HG03521 (cell line): ENCODE measurements around the gene GLDN.

Source experiments
- ATAC-seq: cut with Tn5 transposase; IDR thresholded peaks from one replicate; pipeline ENCODE4 v1.9.1; 2021; ENCODE audit warnings: mild to moderate bottlenecking, moderate library complexity; ENCODE audit not compliant: unreplicated experiment

The GLDN gene

DNA sequence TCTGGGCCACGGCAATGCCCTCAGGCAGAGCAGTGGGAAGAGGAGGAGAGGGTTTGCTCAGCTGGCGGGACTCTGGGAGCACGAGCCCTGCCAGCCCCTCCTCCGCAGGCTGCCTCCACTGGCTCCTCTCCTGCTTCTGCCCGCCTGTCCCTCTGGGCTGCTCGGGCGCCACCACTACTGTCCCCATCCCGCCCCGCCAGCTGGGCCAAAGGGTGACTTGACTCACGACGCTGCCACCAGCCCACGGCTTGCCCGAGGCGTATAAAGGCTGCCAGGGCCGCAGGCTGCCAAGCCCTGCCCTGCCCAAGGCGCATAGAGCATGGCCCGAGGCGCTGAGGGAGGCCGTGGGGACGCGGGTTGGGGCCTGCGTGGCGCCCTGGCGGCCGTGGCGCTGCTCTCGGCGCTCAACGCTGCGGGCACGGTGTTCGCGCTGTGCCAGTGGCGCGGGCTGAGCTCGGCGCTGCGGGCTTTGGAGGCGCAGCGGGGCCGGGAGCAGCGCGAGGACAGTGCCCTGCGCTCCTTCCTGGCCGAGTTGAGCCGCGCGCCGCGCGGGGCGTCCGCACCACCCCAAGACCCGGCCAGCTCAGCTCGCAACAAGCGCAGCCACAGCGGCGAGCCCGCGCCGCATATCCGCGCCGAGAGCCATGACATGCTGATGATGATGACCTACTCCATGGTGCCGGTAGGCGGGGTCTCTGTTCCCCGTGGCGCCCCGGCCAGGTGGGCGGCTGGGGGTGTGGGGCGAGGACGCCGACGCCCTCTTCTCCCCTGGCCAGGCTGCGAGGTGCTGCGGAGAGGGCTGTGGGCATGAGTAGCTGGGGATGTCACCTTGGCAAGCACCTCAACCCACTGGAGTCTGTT is at the start of gene GLDN:
TSS of gene GLDN (plus strand) at position 290 of the 861 bp plus-strand sequence. CDS start at position 320, 30 bp downstream.
- no peak for ATAC-seq

DNA sequence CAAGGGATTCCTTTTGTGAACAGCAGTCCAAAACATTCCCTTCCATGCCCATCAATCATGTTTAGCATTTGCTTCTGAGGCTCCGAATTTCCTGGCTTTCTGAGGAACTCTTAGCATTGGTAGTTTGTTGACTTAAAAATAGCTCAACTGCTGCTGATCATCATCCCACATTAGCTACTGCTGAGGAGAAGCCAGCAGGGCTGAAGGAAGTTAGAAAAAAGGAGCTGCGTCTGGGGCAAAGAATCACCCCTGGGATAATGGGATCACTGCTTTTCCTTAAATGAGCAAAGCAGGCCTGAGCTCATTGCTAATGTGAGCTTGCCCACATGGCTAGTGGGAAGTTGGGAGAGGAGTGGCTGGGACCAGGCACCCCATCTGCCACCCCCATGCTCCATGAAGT is 42.8 kb upstream of the GLDN start:
- no peak for ATAC-seq

DNA sequence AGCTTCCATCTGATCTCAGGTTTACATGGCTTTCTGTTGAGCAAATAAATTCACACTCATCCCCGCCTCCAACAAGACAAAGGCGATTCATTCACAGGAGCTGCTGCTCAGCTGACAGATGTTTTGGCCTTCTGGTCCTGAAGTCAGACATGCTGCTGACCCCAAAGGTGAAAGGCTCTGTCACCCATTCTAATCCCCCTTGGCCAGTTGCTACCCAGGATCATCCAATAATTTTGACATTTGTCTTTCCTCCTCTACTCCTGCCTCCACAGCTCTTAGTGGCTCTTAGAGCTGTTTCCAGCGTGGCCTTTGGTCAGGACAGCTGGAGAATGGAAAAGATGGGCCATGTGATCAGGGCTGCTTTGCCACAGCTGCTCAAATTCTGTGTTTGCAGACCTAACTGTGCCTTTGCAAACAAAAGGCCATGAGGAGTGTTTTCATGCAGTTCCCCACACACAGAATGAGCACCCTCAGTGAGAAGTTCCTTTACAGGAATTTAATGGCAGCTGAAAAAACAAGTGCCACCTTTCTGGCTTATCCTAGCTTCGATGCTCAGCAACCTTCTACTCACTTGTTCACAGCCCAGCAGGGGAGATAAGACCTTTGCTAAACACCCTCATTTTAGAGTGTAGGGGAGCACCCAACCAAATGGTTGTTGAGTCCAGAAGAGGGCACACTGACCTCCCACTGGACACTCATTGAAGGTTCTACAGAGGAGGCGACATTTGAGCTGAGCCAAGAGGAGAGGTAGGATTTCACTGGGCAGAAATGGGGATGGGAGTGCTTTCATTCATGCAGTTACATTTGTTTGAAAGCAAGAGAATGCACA is 42.1 kb upstream of the GLDN start:
- no peak for ATAC-seq

DNA sequence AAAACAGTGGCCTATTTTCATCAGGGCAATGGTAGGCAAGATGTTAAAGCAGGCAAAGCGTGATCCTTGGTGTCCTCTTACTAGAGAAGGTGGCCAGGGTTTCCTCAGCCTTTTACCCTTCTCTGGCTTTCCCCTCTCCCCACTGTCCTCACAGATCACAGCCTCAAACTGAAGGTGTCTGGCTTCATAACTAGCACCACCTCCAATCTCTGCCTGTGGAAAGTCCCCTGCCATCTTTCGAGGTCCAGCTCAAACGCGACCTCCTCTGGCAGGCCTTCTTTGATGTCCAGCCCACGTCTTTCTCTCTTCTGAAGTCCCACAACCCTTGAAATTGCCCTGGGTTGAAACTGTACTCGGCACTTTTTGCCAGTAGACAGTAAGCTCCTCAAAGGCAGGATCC is 39.0 kb upstream of the GLDN start:
- no peak for ATAC-seq

DNA sequence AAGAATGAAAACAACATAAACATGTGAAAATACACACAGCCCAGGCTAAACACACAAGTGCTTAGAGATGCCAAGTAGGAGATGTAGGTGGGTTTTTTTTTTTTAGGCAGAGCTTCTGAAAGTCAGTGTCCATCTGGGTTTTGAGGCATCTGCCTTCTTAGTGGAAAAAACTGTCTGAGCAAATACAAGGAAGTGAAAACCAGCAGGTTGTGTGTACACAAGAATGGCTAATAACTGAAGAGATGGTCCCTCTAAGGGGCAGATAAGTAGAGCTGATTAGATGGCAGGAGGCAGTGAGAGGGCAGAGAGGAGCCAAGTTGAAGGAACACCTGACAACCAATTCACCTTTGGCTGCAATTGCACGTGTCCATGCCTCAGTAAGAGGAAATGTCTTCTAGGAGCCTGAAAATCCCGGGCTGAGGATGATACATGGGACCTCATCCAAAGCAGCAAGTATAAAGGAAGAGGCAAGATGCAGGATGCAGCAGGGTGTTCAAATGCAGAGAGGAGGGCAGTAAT is 37.9 kb upstream of the GLDN start:
- ATAC-seq = no peak

DNA sequence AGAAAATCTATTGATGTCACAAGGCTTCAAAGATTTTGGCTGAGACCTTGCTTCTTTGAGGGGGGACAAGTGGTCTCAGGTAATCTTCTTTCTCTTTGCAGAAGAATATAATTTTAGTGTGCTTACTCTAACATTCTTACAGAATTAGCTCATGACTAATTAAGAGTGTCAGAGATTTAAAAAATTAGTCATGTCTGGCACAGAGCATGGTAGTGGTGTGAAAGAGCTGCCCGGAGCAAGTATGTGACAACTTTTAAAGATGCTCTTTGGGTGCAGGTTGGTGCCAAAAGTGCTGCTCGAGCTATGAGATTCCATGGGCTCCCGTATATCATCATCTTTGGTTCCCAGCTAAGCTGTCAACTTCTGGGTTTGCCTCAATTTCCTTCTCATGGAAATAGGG is 34.1 kb upstream of the GLDN start:
- no peak for ATAC-seq

DNA sequence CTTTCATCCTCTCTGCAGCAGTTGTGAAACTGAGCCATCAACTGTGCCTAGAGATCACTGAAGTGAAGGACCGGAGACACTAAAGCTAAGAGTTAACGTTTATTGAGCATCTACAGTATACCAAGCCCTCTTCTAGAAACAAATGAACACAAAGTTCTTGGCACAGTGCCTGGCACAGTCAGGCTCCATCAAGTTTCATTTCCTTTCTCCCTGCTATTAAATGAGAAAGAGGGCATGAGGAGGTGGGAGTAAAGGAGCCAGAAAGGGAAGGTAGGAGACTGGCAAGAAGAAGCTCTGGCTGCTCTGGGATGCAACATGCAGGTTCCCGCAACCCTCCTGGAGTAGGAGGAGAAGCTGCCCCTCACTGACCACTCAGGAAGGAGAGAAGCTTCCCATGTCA is 33.6 kb upstream of the GLDN start:
- no peak for ATAC-seq

DNA sequence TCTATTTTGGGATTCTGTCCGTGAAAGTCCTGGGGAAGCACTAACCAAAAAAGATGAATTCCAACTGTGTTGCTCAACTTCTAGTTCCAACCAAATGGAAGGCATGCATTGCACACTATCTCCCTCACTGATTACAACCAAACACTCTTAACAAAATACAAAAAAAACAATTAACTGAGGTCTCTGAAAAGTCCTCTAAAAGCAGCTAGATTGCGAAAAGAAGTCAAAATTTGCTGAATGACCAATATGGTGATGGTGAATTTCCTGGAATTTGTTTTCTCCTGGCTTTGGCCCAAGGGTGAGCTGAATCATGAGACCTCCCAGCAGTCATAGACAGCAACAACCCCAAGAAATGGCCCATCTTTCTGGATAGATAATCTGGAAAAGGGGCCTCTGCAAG is 31.4 kb upstream of the GLDN start:
- no peak for ATAC-seq

DNA sequence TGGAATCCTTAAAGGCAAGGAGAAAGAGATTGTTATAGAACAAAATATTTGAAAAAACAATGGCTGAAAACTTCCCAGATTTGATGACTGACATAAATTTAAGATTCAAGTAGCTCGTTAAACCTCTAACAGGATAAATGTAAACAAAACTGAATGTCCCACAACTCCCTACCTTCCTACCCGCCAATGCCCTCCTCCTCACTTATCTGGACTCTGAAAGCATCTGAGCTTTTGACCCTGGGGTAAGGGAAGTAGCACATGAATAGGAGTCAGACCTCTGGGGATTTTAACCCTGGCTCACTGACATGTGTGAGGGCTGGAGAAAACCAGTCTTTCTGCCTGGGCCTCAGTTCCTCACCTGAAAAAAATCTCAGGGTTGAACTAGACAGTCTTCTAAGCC is 29.9 kb upstream of the GLDN start:
- ATAC-seq = no peak

DNA sequence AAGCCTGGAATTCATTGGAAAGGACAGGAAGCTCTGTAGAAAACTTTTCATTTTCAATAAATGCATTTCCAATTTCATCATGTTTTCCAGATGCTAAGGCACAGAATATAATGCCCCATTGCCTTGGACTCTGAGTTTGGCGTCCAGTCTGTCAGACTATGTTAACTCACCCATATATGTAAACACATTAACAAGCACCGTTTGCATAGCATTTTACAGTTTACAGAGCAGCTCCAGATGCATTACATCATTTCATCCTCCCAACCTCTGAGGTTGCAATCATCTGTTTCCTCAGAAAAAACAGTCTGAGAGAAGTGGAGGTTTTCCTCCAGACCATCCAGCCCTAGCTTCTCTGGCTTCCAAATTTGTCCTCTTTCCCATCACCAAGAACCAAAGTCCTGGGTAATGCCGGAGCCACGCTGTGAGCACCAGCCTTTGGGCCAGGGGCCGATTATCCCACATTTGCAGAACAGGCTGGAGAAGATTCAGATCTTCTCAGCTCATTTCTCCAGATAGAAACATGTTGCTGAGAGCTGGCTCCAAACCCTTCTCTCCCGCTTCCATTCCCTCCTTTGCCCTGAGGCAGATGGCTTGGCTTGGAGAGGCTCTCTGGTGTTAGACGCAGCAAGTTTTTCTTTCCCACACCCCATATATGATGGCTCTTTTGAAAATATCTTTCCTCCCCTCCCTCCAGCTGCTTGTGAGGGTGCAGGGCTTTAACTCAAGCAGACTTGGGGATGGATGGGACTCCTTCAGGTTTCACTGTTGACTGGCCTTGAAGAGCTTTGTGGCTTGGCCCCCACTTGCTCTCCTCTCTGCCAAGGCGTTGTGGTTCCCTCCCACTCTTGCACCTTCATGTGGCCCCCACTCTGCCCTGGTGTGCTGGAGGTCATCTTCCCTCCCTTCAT is 29.0 kb upstream of the GLDN start:
- no peak for ATAC-seq

DNA sequence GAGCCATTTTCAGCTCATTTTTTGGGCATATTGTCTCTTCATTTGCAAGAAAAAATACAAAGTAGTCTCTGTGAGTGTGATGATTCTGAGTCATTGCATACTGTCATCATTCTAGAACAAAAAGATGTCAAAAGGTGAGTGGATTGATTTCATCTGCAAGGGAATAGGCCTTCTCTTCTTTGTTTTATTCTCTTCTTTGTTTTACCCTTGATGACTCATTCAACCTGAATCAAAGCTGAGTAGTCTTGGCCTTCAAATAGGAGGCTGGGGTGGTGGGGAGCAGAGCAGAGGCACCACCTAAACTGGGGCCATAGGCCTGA is 28.4 kb upstream of the GLDN start:
- ATAC-seq = no peak

DNA sequence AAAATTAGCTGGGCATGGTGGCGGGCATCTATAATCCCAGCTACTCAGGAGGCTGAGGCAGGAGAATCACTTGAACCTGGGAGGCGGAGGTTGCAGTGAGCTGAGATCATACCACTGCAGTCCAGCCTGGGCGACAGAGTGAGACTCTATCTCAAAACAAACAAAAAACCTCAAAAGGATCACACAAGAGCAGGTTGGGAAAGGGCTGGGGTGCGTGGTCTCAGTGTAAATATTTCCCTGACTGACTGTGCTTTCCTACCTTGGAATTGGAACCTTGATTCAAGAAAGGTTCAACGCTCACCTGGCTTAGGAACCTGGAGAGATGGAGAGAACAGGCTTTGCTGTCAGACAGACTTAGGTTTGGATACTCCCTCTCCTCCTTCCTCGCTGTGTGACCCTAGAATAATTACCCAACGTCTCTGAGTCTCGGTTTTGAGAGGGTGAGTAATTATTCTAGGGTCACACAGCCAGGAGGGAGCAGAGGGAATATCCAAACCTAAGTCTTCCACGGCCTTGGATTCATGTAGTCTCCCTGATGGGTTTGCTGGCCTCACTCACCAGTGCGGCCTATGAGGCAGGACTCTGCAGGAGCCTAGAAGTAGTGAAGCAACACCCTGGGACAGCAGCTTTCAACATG is 27.7 kb upstream of the GLDN start:
- no peak for ATAC-seq

DNA sequence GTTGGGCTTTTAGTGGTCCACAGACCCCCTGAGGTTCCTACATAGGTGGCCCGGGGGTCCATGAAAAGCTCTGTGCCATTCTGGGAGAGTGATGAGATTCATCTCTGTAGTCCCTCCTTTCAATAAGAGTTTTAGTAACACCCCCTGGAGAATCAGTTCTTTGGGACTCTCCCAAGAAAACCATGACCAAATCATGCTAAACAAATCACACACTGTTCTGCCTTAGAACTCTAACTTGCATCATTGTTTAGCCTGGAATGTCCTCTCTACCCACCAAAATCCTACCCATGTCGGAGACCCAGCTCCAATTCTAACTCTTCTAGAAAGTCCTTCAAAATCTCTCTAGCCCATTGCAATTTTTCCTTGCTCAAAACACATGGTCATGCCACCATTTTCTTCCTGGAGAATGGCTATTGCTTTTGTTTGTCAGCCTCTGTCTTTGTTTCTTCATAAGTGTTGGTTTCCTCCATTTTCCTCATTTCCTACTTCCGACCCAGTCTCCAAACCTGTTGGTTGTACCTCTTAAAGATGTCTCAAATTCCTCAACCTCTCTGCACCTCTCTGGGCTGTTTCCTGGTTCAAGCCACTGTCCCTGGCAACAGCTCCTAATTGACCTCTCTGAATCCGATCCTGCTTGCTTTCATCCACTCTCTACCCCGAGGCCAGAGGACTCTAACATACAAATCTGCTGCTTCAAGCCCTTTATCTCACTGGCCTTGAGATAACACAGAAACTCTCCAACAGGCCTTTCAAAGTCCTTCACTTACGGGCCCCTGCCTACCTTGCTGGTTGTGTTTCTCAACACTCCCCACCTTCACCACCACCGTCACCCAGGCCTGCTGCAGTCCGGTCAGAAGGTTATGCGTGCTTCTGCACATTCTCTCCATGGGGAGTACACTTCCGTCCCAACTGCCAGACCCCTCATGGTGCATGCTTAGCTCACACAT is 26.8 kb upstream of the GLDN start:
- ATAC-seq = no peak

DNA sequence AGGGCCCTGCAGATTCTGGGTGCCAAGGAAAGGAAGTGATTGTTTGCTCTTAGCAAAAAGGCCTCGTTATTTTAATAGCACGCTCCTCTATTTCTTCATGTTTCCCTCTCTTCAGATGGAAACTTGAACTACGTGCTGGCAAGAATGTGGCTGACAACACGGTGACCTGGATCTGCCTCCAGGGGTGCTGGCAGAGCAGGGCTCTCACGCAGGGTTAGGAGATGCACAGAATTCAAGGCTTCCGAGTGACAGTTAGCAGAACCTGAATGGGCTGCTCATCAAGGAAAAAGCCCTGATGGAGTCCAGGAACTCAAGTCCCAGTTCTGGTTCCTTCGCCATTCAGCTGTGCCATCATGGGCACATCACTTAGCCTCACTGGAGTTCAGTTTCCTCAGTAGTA is 25.7 kb upstream of the GLDN start:
- no peak for ATAC-seq

DNA sequence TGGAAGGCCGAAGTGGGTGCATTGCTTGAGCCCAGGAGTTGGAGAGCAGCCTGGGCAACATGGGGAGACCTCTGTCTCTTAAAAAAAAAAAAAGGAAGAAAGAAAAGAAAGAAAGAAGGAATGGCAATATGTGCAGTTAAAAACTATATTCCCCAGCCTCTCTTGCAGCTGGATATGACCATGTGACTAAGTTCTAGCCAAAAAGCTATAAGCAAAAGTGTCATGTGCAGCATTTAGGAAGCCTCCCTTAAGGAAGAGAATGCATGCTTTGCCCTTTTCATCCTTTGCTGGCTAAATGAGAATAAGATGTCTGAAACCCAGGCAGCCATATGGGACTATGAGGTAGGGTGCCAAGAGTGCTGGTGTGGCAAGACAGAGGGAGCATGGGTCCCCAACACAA is 24.8 kb upstream of the GLDN start:
- ATAC-seq = no peak

DNA sequence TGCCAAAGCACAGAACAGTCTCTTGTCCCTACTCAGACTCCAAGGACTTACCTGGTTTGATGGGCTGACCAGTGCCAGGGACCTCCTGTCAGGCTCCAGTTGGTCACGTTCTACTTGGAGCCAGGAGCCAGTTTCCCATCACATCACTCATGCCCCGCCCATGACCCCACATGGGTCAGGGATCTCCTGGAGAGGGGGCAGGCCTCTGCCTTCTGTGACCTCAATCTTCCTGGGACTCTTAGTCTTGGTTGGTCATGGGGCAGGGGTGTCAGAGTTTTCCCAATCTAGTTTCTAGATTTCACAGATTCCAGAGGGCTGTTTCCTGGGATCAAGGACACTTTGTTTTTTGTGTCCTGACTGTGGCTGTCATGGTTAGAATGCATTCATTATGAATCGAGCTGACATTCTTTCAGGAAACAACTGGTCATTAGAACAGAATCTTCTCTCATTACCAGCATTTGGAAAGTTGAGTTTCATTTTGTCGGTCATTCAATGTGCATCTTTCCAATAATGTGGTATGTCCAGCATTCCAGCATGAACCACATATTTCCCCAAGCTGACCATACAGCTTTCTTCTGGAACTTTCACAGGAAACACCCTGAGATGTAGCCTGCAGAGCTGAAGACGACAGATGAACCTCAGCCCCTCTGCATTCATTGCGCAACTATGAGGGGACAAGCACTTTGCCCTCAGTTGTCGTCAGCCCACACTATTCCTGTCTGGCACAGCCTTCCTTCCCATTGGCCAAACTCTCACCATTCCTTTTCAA is 22.9 kb upstream of the GLDN start:
- ATAC-seq = no peak

DNA sequence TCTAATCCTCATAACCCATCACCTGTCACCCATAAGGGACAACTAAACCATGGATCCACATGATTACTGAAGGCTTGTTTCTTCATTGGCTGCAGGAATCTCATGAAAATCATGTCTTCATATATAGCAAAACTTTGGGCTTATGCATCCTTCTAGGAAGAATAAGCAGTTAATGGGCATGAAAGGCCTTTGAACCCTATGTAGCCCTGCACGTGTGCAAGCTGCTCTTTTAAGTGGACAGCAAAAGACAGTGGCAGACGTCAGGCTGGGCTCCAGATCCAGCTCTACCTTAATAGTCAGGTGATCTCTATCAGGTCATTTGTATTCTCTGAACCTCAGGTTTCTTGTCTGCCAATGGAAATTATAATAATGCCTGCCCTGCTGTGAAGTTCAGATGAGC is 21.9 kb upstream of the GLDN start:
- no peak for ATAC-seq

DNA sequence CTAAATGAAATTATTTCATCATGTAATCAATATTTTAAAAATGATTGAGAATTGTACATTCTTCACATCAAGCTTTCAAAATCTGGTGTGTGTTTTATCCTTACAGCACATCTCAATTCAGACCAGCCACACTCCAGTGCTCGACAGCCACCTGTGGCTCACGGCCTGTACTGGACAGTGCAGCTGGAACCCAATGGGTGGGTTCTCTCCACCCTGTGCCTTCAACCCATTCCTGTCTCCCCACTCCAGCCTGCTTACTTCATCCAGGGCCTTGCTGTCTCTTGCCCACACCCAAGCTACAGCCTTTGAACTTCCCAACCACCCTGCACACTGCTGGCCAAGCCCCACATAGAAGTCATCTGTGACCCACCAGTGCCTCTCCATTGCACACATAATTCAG is 20.6 kb upstream of the GLDN start:
- no peak for ATAC-seq

DNA sequence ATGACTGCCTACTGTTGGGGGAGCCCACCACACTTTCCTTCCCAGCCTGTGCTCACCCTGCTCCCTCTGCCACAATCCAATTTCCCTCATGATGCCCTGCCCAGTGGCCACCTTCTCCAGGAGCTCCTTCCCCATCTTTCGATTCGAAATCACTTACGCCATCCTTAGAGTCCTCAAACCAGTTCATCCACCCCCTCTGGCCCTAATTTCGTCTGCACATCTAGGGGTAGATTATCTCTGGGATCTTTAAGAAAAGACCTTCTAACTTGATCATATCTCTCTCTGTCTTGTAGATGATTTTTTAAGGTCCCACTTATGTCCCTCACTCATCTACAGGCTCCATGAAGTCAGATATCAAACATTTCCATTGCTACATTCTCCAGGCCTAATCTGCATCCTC is 20.1 kb upstream of the GLDN start:
- ATAC-seq = no peak
